GM19455 (cell line): ENCODE results near the gene PSRC1.

Source experiments
- ATAC-seq: cut with Tn5 transposase; IDR thresholded peaks from one replicate; pipeline ENCODE4 v1.9.1; 2021; ENCODE audit not compliant: unreplicated experiment

The PSRC1 gene

GRCh38 chr1:109259674-109260557, 23.0 kb downstream of the PSRC1 start:
- no peak for ATAC-seq

GRCh38 chr1:109258481-109259466, 24.2 kb downstream of the PSRC1 start:
- ATAC-seq, result no peak

- ATAC-seq, result no peak
Observed at GRCh38 chr1:109257682-109258421, 25.1 kb downstream of the PSRC1 start.

GRCh38 chr1:109256971-109257681, 25.8 kb downstream of the PSRC1 start:
- ATAC-seq, result no peak

- no peak for ATAC-seq
Observed at GRCh38 chr1:109256085-109256484, 26.9 kb downstream of the PSRC1 start.

GRCh38 chr1:109255678-109256077, 27.3 kb downstream of the PSRC1 start:
- no peak for ATAC-seq

GRCh38 chr1:109255097-109255651, 27.8 kb downstream of the PSRC1 start:
- no peak for ATAC-seq

- ATAC-seq, result no peak
Observed at GRCh38 chr1:109254621-109255096, 28.3 kb downstream of the PSRC1 start.

- ATAC-seq, result no peak
Observed at GRCh38 chr1:109253803-109254620, 28.9 kb downstream of the PSRC1 start.

GRCh38 chr1:109252893-109253802, 29.8 kb downstream of the PSRC1 start:
- no peak for ATAC-seq

- ATAC-seq, result no peak
Observed at GRCh38 chr1:109252167-109252892, 30.6 kb downstream of the PSRC1 start.

- ATAC-seq, result no peak
Observed at GRCh38 chr1:109251277-109252166, 31.4 kb downstream of the PSRC1 start.

- no peak for ATAC-seq
Observed at GRCh38 chr1:109250454-109251276, 32.3 kb downstream of the PSRC1 start.

- ATAC-seq, result peak; percentile 39
Observed at GRCh38 chr1:109249654-109250401, 33.1 kb downstream of the PSRC1 start.
